Measurements from ENCODE around the gene SAT1. TPM values are rescaled to one million over a fixed set of nuclear protein-coding genes. Genes with fewer than 3 reads are reported as not detected.

The SAT1 gene
- total RNA-seq, 4 donors from 2014 or later = 313 to 1,184 (median 689) TPM

- in situ Hi-C loops (cut with MboI; ENCODE audit: low pct_ligation_motif_present in 1 of 4, low pct_unique_long_range_greater_than_20kb in 1 of 4, low sequenced_read_pairs in 3 of 4) (no loop called here), intact Hi-C loops (cut with DNase I; ENCODE audit: low total_unique reads) (no loop called here)
- peak; percentile 50 for DNase-seq
- Histone ChIP-seq H3K4me3 (no peak overlapping the region), H3K4me1 (peaks cover 9 to 36% (median 20%) of the 10 kb centered on the region in 4 donors), H3K9me3 (no peaks in the 10 kb centered on the region), H3K27ac (peak overlapping the region; percentile 69 to 78 (median 75)), H3K36me3 (no peaks in the 10 kb centered on the region), H3K27me3 (no peaks in the 10 kb centered on the region)
- WGBS, 2 donors (ENCODE audit: low coverage in 1 of 2) = 60% methylated on average over 5 of the region's 5 CpGs; no CpG with 5 or more reads in 1 of the 2 donors
- TF ChIP-seq POLR2AphosphoS5 (IDR thresholded peaks at IDR 0.05) (no peak), EP300 (IDR thresholded peaks at IDR 0.05; ENCODE audit: low read depth) (no peak), CTCF (IDR thresholded peaks at IDR 0.05) (no peak), POLR2A (IDR thresholded peaks at IDR 0.05) (no peak)
Measured at GRCh38 chrX:23803931-23804381, 21.0 kb downstream of the SAT1 start.

- no peak for DNase-seq
Measured at GRCh38 chrX:23804578-23804977, 21.6 kb downstream of the SAT1 start.

GRCh38 chrX:23805389-23805788 is 22.4 kb downstream of the SAT1 start:
- TF ChIP-seq POLR2AphosphoS5 (IDR thresholded peaks at IDR 0.05) = no peak
- TF ChIP-seq EP300 (IDR thresholded peaks at IDR 0.05; ENCODE audit: low read depth) = no peak
- no peak for TF ChIP-seq CTCF (IDR thresholded peaks at IDR 0.05)
- no peak for TF ChIP-seq POLR2A (IDR thresholded peaks at IDR 0.05)
- Histone ChIP-seq H3K4me1 (peaks cover 6 to 31% (median 18%) of the 10 kb centered on the region in 4 donors), H3K4me3 (no peak overlapping the region), H3K27ac (peak overlapping the region in 2 of 4 donors; percentile 74 to 76), H3K27me3 (no peaks in the 10 kb centered on the region), H3K36me3 (no peaks in the 10 kb centered on the region), H3K9me3 (no peaks in the 10 kb centered on the region)
- DNase-seq = no peak
- in situ Hi-C loops (cut with MboI; ENCODE audit: low pct_ligation_motif_present in 1 of 4, low pct_unique_long_range_greater_than_20kb in 1 of 4, low sequenced_read_pairs in 3 of 4) (no loop called here), intact Hi-C loops (cut with DNase I; ENCODE audit: low total_unique reads) (no loop called here)
- 90% methylated on average over 9 of the region's 9 CpGs; no CpG with 5 or more reads in 1 of the 2 donors for whole genome bisulfite sequencing, 2 donors (ENCODE audit: low coverage in 1 of 2)

More at GRCh38 chrX:23804578-23804977, 21.6 kb downstream of the SAT1 start:
- WGBS, 2 donors (ENCODE audit: low coverage in 1 of 2) = 38 to 70% methylated on average over 1 to 3 of the region's 3 CpGs
- Histone ChIP-seq H3K9me3 (no peaks in the 10 kb centered on the region), H3K27me3 (no peaks in the 10 kb centered on the region), H3K27ac (peak overlapping the region; percentile 69 to 78 (median 75)), H3K36me3 (no peaks in the 10 kb centered on the region), H3K4me3 (no peak overlapping the region), H3K4me1 (peaks cover 7 to 32% (median 20%) of the 10 kb centered on the region in 4 donors)
- in situ Hi-C loops (cut with MboI; ENCODE audit: low pct_ligation_motif_present in 1 of 4, low pct_unique_long_range_greater_than_20kb in 1 of 4, low sequenced_read_pairs in 3 of 4) (no loop called here), intact Hi-C loops (cut with DNase I; ENCODE audit: low total_unique reads) (no loop called here)
- TF ChIP-seq POLR2AphosphoS5 (IDR thresholded peaks at IDR 0.05) (no peak), EP300 (IDR thresholded peaks at IDR 0.05; ENCODE audit: low read depth) (no peak), CTCF (IDR thresholded peaks at IDR 0.05) (no peak), POLR2A (IDR thresholded peaks at IDR 0.05) (no peak)

- 75% methylated on average over 3 of the region's 3 CpGs; no CpG with 5 or more reads in 1 of the 2 donors for WGBS, 2 donors (ENCODE audit: low coverage in 1 of 2)
- in situ Hi-C loops (cut with MboI; ENCODE audit: low pct_ligation_motif_present in 1 of 4, low pct_unique_long_range_greater_than_20kb in 1 of 4, low sequenced_read_pairs in 3 of 4) = no loop called here
- no peak for DNase-seq
Measured at GRCh38 chrX:23810279-23810678, 27.3 kb downstream of the SAT1 start.

More at GRCh38 chrX:23810279-23810678, 27.3 kb downstream of the SAT1 start:
- no peaks in the 10 kb centered on the region for H3K27me3 ChIP-seq
- no peaks in the 10 kb centered on the region for H3K36me3 ChIP-seq
- H3K4me1 ChIP-seq = peaks cover 0 to 10% (median 7%) of the 10 kb centered on the region in 4 donors
- intact Hi-C loops (cut with DNase I; ENCODE audit: low total_unique reads) = no loop called here
- H3K4me3 ChIP-seq = no peak overlapping the region
- no peak overlapping the region for H3K27ac ChIP-seq
- H3K9me3 ChIP-seq = no peaks in the 10 kb centered on the region
- no peak for TF ChIP-seq POLR2AphosphoS5 (IDR thresholded peaks at IDR 0.05)
- no peak for TF ChIP-seq EP300 (IDR thresholded peaks at IDR 0.05; ENCODE audit: low read depth)
- TF ChIP-seq CTCF (IDR thresholded peaks at IDR 0.05) = no peak
- no peak for TF ChIP-seq POLR2A (IDR thresholded peaks at IDR 0.05)

All from transverse colon (tissue), 4 donors.